Ecto neural progenitor cell (in vitro differentiated cells): ENCODE data around the gene HOXB3.

ENCODE experiments used
- DNase-seq: peaks from one replicate; pipeline ENCODE4 v3.0.0-alpha.2; 2018; ENCODE audit warnings: low spot score

Gene HOXB3

GRCh38 chr17:48589831-48590606 lies at the start of gene HOXB3:
Gene HOXB3 (minus strand): TSS chr17:48590241. CDS start chr17:48552474, 37,767 bp downstream.
- no peak for DNase-seq

- DNase-seq, result no peak
Observed at GRCh38 chr17:48639136-48639535, 49.1 kb upstream of the HOXB3 start.

- DNase-seq, result peak; percentile 46
Observed at GRCh38 chr17:48637323-48638260, 47.6 kb upstream of the HOXB3 start.

- DNase-seq, result peak; percentile 99
Observed at GRCh38 chr17:48636177-48637018, 46.4 kb upstream of the HOXB3 start.

GRCh38 chr17:48634493-48635208 lies 44.6 kb upstream of the HOXB3 start:
- peak; percentile 44 for DNase-seq

- no peak for DNase-seq
Observed at GRCh38 chr17:48633266-48633677, 43.2 kb upstream of the HOXB3 start.

- no peak for DNase-seq
Observed at GRCh38 chr17:48632579-48633265, 42.7 kb upstream of the HOXB3 start.

GRCh38 chr17:48631693-48632578 lies 41.9 kb upstream of the HOXB3 start:
- DNase-seq, result no peak

- DNase-seq, result no peak
Observed at GRCh38 chr17:48630925-48631692, 41.1 kb upstream of the HOXB3 start.

- no peak for DNase-seq
Observed at GRCh38 chr17:48630009-48630924, 40.2 kb upstream of the HOXB3 start.

GRCh38 chr17:48629411-48629759 lies 39.3 kb upstream of the HOXB3 start:
- no peak for DNase-seq

- no peak for DNase-seq
Observed at GRCh38 chr17:48628649-48629410, 38.8 kb upstream of the HOXB3 start.

GRCh38 chr17:48627623-48628521 lies 37.8 kb upstream of the HOXB3 start:
- DNase-seq, result no peak

- no peak for DNase-seq
Observed at GRCh38 chr17:48627118-48627597, 37.1 kb upstream of the HOXB3 start.

- DNase-seq, result no peak
Observed at GRCh38 chr17:48626245-48627117, 36.4 kb upstream of the HOXB3 start, which contains the start of gene HOXB9. Gene HOXB9 (minus strand): TSS chr17:48626358. CDS start chr17:48626269, 89 bp downstream.
